Superior temporal gyrus (tissue), 1 donor: ENCODE results near the gene R3HDM4.
"Not testable (repeated sequence)": the region's sequence is repeated elsewhere in the genome, so short reads cannot be mapped to it uniquely, and the experiment has no call there.

ENCODE experiments used
- DNase-seq: peaks from one replicate; pipeline ENCODE4 v3.0.0-alpha.2; 2016; ENCODE audit errors: extremely low spot score

R3HDM4 gene

GRCh38 chr19:892243-892893 is 20.7 kb downstream of the R3HDM4 start:
- DNase-seq = no peak

- not testable (repeated sequence) for DNase-seq
Observed at GRCh38 chr19:891421-892200, 21.4 kb downstream of the R3HDM4 start.

GRCh38 chr19:890831-891230 is 22.2 kb downstream of the R3HDM4 start:
- no peak for DNase-seq

DNA sequence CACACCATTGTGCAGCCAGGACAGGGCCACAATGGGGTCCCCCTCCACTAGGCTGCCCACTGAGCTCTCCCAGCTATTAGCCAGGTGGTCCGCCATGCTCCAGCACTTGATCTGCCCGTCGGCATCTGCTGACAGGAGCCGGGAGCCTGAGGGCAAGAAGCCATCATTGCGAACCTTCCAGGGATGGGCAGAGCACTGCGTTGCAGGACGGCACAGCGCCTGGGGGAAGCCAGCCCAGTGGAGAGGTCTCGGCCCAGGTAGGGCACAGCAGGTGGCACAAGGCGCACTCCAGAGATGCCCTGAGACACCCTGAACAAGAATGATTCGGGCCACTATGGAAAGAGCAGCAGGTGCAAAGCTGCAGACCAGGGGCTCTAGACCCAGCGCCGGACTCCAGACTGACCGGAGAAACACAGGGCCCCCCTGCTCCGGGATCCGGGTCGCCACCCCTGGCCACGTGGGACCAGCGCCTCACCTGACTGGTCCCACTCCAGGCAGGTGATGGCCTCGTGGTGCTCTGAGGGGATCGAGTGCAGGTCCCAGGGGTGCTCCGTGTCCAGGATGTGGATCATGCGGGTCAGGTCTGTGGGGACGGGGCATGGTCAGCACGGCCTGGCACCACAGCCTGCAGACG is 23.2 kb downstream of the R3HDM4 start:
- DNase-seq = no peak

GRCh38 chr19:888581-889385 is 24.2 kb downstream of the R3HDM4 start:
- DNase-seq = no peak

GRCh38 chr19:887599-887998 is 25.4 kb downstream of the R3HDM4 start:
- no peak for DNase-seq

GRCh38 chr19:887072-887471 is 25.9 kb downstream of the R3HDM4 start:
- peak; percentile 59 for DNase-seq

DNA sequence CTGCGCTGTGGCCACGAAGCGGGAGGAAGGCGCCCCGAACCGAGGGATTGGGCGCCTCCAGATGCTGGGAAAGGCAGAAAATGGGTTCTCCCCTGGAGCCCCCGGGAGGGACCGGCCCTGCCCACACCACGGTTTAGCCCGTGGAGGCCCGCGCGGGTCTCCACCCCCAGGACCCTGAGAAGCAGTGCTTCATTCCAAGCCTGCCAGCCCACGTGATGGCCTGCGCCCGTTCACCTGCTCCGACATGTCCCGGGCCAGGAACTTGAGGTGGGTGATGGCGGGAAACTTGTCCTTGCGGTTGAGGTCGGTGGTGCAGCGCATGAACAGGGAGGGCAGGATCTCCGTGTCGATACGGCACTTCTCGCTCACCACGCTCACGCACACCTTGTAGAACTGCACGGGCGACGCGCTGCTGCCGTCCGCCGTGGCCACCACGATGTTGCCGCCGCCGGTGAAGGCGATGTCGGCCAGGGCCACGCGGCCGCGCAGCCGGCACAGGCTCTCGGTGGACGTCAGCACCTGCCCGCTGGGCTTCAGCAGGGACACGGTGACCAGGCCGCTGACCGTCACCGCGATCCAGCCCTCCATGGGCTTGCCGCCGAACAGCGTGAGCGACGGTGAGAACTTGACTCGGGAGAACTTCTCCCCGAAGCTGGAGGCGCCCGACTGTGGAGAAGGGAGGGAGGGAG is 27.3 kb downstream of the R3HDM4 start:
- no peak for DNase-seq

- no peak for DNase-seq
Observed at GRCh38 chr19:884420-885211, 28.4 kb downstream of the R3HDM4 start.

GRCh38 chr19:883661-884211 is 29.3 kb downstream of the R3HDM4 start:
- no peak for DNase-seq

GRCh38 chr19:882871-883497 is 30.0 kb downstream of the R3HDM4 start:
- no peak for DNase-seq

- no peak for DNase-seq
Observed at GRCh38 chr19:881385-882071, 31.5 kb downstream of the R3HDM4 start.

DNA sequence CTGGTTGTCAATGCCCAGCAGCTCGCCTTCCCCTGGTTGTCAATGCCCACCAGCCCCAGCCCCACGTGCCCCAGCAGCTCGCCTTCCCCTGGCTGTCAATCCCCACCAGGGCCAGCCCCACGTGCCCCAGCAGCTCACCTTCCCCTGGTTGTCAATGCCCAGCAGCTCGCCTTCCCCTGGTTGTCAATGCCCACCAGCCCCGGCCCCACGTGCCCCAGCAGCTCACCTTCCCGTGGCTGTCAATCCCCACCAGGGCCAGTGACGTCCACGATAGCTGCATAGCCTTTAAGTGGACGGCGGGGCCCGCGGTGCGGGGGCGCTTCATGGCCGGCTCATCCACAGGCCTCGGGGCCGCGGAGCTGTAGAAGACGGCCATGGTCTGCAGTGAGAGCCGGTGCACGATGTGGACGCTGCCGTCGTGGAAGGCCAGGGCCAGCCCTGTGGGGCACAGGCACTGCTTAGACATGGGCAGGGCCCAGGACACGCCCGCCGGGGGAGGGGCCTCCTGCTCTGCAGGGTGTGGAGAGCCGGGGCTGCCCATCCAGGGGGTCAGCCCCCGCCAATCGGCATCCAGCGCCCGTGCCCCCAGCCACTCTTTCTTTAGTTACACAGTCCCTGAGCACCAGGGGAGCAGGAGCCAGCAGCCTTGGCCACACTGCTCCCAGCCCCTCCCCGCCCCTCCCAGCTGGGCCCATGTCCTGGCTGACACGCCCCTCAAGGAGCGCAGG is 33.1 kb downstream of the R3HDM4 start:
- no peak for DNase-seq

DNA sequence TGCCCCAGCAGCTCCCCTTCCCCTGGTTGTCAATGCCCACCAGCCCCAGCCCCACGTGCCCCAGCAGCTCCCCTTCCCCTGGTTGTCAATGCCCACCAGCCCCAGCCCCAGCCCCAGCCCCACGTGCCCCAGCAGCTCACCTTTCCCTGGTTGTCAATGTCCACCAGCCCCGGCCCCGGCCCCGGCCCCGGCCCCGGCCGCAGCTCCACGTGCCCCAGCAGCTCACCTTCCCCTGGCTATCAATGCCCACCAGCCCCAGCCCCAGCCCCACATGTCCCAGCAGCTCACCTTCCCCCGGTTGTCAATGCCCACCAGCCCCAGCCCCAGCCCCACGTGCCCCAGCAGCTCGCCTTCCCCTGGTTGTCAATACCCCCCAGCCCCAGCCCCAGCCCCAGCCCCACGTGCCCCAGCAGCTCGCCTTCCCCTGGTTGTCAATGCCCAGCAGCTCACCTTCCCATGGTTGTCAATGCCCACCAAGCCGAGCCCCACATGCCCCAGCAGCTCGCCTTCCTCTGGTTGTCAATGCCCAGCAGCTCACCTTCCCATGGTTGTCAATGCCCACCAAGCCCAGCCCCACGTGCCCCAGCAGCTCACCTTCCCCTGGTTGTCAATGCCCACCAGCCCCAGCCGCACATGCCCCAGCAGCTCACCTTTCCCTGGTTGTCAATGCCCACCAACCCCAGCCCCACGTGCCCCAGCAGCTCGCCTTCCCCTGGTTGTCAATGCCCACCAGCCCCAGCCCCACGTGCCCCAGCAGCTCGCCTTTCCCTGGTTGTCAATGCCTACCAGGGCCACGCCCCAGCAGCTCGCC is 34.1 kb downstream of the R3HDM4 start:
- not testable (repeated sequence) for DNase-seq

DNA sequence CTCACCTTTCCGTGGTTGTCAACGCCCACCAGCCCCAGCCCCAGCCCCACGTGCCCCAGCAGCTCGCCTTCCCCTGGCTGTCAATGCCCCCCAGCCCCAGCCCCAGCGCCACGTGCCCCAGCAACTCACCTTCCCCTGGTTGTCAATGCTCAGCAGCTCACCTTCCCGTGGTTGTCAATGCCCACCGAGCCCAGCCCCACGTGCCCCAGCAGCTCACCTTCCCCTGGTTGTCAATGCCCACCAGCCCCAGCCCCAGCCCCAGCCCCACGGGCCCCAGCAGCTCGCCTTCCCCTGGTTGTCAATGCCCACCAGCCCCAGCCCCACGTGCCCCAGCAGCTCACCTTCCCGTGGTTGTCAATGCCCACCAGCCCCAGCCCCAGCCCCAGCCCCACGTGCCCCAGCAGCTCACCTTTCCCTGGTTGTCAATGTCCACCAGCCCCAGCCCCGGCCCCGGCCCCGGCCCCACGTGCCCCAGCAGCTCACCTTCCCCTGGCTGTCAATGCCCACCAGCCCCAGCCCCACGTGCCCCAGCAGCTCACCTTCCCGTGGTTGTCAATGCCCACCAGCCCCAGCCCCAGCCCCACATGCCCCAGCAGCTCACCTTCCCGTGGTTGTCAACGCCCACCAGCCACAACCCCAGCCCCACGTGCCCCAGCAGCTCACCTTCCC is 34.9 kb downstream of the R3HDM4 start:
- DNase-seq = not testable (repeated sequence)

DNA sequence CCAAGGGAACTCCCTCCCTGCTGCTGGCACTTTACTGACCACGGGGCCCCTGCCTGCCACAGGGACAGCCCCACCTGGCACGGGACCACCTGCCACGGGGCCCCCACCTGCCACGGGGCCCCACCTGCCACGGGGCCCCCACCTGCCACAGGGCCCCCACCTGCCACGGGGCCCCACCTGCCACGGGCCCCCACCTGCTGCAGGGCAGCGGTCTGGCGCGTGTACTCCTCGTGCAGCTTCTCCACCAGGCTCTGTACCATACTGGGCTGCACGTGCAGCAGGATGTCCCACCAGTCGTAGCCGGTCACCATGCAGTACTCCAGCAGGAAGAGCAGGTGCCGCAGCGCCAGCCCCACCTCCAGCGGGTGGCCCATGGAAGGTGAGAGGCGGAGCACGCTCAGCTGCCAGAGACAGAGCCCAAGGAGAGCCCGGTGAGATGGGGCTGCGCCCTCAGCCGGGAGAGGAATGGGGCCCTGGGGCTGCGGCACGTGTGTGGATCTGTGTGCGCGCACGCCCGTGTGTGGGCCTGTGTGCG is 36.2 kb downstream of the R3HDM4 start:
- no peak for DNase-seq

DNA sequence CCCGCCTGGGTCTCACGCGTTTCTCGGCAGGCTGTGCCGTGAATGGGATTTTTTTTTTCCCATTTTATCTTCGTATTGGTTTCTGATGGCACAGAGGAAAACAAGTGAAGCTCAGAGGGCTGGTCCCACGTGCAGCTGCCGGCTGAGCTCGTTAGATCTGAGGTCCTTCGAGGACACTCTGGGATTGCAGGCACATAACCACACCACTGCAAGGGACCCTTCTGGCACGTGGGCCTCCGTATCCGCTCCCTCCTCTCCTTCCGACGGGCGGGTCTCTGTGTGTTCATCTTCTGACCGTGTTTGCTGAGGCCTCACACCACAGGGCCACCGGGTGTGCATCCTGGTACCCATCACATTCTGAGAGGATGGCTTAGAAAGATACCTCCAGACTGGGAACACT is 36.9 kb downstream of the R3HDM4 start:
- no peak for DNase-seq
